GM23338 (cell line): ENCODE measurements around the gene BBLN.

Source experiments
- CREB1 ChIP-seq: fragments of 250-450 bp; sonication (Bioruptor Pico); IDR thresholded peaks from 2 replicates; pipeline ENCODE4 v1.5.0; 2020; ENCODE audit warnings: low read depth, mild to moderate bottlenecking, moderate library complexity
- CTCF ChIP-seq, 2 experiments: fragments of 200-600 bp in 1 of 2; sonication (generic) in 1 of 2; conservative IDR thresholded peaks; 2 replicates each; pipeline versions ENCODE4 v1.5.1 to v1.6.1; 2016 to 2017; ENCODE audit warnings: antibody characterized with exemption in 2 of 2, low read depth in 2 of 2, mild to moderate bottlenecking in 2 of 2, moderate library complexity in 1 of 2
- EZH2 ChIP-seq: fragments of 200-600 bp; sonication (generic); IDR thresholded peaks from one replicate; pipeline ENCODE4 v1.8.0; 2017; ENCODE audit warnings: antibody characterized with exemption, mild to moderate bottlenecking, low read depth; ENCODE audit not compliant: unreplicated experiment
- EZH2phosphoT487 ChIP-seq: fragments of 200-600 bp; sonication (generic); IDR thresholded peaks from one replicate; pipeline ENCODE4 v1.8.1; 2018; ENCODE audit warnings: antibody characterized with exemption; ENCODE audit not compliant: unreplicated experiment
- JUNB ChIP-seq: IDR thresholded peaks from one replicate; pipeline ENCODE4 v1.6.1; 2016; ENCODE audit warnings: antibody characterized with exemption; ENCODE audit not compliant: unreplicated experiment
- NANOG ChIP-seq: IDR thresholded peaks from 2 replicates; pipeline ENCODE4 v1.6.1; 2016; ENCODE audit warnings: antibody characterized with exemption, borderline replicate concordance
- POLR2AphosphoS5 ChIP-seq: IDR thresholded peaks from 2 replicates; pipeline ENCODE4 v1.6.1; 2016; ENCODE audit warnings: antibody characterized with exemption, low read depth
- STAT1 ChIP-seq: IDR thresholded peaks from one replicate; pipeline ENCODE4 v1.6.1; 2016; ENCODE audit warnings: antibody characterized with exemption; ENCODE audit not compliant: unreplicated experiment
- ZNF114 ChIP-seq: fragments of 250-450 bp; sonication (Bioruptor Pico); IDR thresholded peaks from 2 replicates; pipeline ENCODE4 v1.5.0; 2020; ENCODE audit warnings: mild to moderate bottlenecking, moderate library complexity
- ZNF331 ChIP-seq: fragments of 250-450 bp; sonication (Bioruptor Pico); IDR thresholded peaks from 2 replicates; pipeline ENCODE4 v1.5.0; 2020; ENCODE audit warnings: low read depth, mild to moderate bottlenecking, moderate library complexity
- ZNF462 ChIP-seq: fragments of 250-450 bp; sonication (Bioruptor Pico); IDR thresholded peaks from 2 replicates; pipeline ENCODE4 v1.5.0; 2020; ENCODE audit warnings: mild to moderate bottlenecking, moderate library complexity
- TF ChIP-seq, protein P1 (sequence below): IDR thresholded peaks from one replicate; pipeline ENCODE4 v1.6.1; 2018; ENCODE audit warnings: antibody characterized with exemption; ENCODE audit not compliant: unreplicated experiment
- TF ChIP-seq, protein P2 (sequence below): IDR thresholded peaks from 2 replicates; pipeline ENCODE4 v1.6.1; 2016; ENCODE audit warnings: antibody characterized with exemption

GRCh38 chr9:128206484-128206883, 46.4 kb downstream of the BBLN start:
- no peak for TF ChIP-seq CTCF (conservative IDR thresholded peaks at IDR 0.05; ENCODE audit: low read depth in 2 of 2)
- no peak for TF ChIP-seq EZH2
- TF ChIP-seq, protein P1, sequence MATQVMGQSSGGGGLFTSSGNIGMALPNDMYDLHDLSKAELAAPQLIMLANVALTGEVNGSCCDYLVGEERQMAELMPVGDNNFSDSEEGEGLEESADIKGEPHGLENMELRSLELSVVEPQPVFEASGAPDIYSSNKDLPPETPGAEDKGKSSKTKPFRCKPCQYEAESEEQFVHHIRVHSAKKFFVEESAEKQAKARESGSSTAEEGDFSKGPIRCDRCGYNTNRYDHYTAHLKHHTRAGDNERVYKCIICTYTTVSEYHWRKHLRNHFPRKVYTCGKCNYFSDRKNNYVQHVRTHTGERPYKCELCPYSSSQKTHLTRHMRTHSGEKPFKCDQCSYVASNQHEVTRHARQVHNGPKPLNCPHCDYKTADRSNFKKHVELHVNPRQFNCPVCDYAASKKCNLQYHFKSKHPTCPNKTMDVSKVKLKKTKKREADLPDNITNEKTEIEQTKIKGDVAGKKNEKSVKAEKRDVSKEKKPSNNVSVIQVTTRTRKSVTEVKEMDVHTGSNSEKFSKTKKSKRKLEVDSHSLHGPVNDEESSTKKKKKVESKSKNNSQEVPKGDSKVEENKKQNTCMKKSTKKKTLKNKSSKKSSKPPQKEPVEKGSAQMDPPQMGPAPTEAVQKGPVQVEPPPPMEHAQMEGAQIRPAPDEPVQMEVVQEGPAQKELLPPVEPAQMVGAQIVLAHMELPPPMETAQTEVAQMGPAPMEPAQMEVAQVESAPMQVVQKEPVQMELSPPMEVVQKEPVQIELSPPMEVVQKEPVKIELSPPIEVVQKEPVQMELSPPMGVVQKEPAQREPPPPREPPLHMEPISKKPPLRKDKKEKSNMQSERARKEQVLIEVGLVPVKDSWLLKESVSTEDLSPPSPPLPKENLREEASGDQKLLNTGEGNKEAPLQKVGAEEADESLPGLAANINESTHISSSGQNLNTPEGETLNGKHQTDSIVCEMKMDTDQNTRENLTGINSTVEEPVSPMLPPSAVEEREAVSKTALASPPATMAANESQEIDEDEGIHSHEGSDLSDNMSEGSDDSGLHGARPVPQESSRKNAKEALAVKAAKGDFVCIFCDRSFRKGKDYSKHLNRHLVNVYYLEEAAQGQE, result no peak
- no peak for TF ChIP-seq CREB1 (CRISPR knock-in tag)
- TF ChIP-seq, protein P2, sequence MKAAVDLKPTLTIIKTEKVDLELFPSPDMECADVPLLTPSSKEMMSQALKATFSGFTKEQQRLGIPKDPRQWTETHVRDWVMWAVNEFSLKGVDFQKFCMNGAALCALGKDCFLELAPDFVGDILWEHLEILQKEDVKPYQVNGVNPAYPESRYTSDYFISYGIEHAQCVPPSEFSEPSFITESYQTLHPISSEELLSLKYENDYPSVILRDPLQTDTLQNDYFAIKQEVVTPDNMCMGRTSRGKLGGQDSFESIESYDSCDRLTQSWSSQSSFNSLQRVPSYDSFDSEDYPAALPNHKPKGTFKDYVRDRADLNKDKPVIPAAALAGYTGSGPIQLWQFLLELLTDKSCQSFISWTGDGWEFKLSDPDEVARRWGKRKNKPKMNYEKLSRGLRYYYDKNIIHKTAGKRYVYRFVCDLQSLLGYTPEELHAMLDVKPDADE, result no peak
- no peak for TF ChIP-seq POLR2AphosphoS5
- no peak for TF ChIP-seq STAT1
- no peak for TF ChIP-seq JUNB
- TF ChIP-seq ZNF114 (CRISPR knock-in tag), result no peak
- TF ChIP-seq EZH2phosphoT487, result no peak
- no peak for TF ChIP-seq ZNF462 (CRISPR knock-in tag)
- TF ChIP-seq ZNF331 (CRISPR knock-in tag), result no peak
- no peak for TF ChIP-seq NANOG
